Ishikawa (cell line): ENCODE results near the gene TEX261.

Source experiments
- EGR1 ChIP-seq: IDR thresholded peaks from 2 replicates; pipeline ENCODE4 v1.6.1; 2012
- NFIC ChIP-seq: IDR thresholded peaks from 2 replicates; pipeline ENCODE4 v1.6.1; 2012
- TEAD4 ChIP-seq: IDR thresholded peaks from 2 replicates; pipeline ENCODE4 v1.6.1; 2012

GRCh38 chr2:70959271-70959761, 35.4 kb downstream of the TEX261 start:
- TF ChIP-seq NFIC (no peak), TEAD4 (no peak), EGR1 (no peak)
